UCSD-AML1 (cell line): ENCODE data around the gene TTC33.
"Not testable (repeated sequence)": the region's sequence is repeated elsewhere in the genome, so short reads cannot be mapped to it uniquely, and the experiment has no call there.

Experiments used
- DNase-seq: peaks from one replicate; lab custom pipeline; 2025; ENCODE audit not compliant: unreplicated experiment; lab: John Stamatoyannopoulos, UW

The TTC33 gene

GRCh38 chr5:40615586-40616170 is 140.1 kb downstream of the TTC33 start:
- DNase-seq, result no peak

GRCh38 chr5:40614923-40615585 is 140.7 kb downstream of the TTC33 start:
- DNase-seq, result no peak

- DNase-seq, result no peak
Observed at GRCh38 chr5:40614466-40614865, 141.3 kb downstream of the TTC33 start.

GRCh38 chr5:40607202-40607601 is 148.6 kb downstream of the TTC33 start:
- DNase-seq, result no peak

GRCh38 chr5:40606077-40606765 is 149.5 kb downstream of the TTC33 start:
- no peak for DNase-seq

GRCh38 chr5:40605295-40605958 is 150.3 kb downstream of the TTC33 start:
- no peak for DNase-seq

- no peak for DNase-seq
Observed at GRCh38 chr5:40603378-40603777, 152.4 kb downstream of the TTC33 start.

GRCh38 chr5:40601198-40601868 is 154.4 kb downstream of the TTC33 start:
- DNase-seq, result no peak

GRCh38 chr5:40600383-40600782 is 155.4 kb downstream of the TTC33 start:
- DNase-seq, result no peak

- DNase-seq, result no peak
Observed at GRCh38 chr5:40599676-40600075, 156.1 kb downstream of the TTC33 start.

- no peak for DNase-seq
Observed at GRCh38 chr5:40594811-40595210, 160.9 kb downstream of the TTC33 start.

GRCh38 chr5:40591727-40592396 is 163.9 kb downstream of the TTC33 start:
- not testable (repeated sequence) for DNase-seq

- no peak for DNase-seq
Observed at GRCh38 chr5:40587376-40587775, 168.4 kb downstream of the TTC33 start.

GRCh38 chr5:40585537-40586267 is 170.1 kb downstream of the TTC33 start:
- no peak for DNase-seq

GRCh38 chr5:40584054-40584453 is 171.7 kb downstream of the TTC33 start:
- DNase-seq, result no peak

- DNase-seq, result no peak
Observed at GRCh38 chr5:40578501-40579451, 177.0 kb downstream of the TTC33 start.

GRCh38 chr5:40577718-40578117 is 178.0 kb downstream of the TTC33 start:
- no peak for DNase-seq

- no peak for DNase-seq
Observed at GRCh38 chr5:40575921-40576320, 179.8 kb downstream of the TTC33 start.

GRCh38 chr5:40575411-40575810 is 180.3 kb downstream of the TTC33 start:
- no peak for DNase-seq
